ENCODE results near the gene SH3RF3. TPM values are rescaled to one million over a fixed set of nuclear protein-coding genes. Genes with fewer than 3 reads are reported as not detected.

Gene SH3RF3
- total and polyA plus RNA-seq, 2 of the 13 experiments (the other 11 are each of a cell fraction or from before 2014, with no cell fraction given): 0.04 TPM; not detected in 1

DNA sequence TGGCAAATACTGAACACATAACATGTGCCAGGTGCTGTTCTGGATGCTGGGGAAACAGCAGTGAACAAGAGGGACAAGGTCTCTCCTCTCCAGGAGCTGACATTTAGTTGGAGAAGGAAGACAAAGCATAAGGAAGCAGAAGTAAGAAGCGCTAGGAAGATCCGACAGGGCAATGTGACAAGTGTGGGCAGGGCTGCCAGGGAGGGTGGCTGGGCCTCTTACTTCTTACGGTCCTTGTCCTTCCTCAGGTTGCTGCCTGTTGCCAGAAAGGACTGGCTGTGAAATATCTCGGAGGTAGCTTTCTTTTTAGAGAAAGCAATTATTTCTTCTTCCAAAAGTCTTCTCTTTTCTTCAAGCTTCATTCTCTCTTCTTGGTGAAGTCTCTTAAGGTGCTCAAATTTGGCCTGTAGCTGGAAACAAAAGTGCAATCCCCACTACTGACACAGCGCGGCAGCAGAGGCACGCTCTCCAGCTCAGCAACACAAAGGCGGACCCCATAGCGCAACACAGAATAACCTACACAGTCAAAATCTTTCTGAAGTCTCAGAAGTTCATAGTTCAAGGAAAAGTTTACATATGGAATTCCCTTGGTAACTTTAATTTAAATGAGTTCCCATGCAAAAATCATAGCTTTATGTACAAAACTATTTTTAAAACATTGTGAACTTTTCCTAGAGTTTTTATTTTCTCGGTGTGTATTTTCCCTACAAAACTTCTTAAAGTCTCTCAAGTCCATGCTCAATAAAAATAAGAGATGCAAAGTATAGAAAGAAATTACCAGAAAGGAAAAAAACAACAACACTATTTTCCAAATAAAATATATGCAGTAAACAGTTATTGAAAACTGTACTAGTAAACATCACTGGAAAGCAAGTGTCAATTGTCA, 417.1 kb downstream of the SH3RF3 start (continued):
- TF ChIP-seq, protein P1, sequence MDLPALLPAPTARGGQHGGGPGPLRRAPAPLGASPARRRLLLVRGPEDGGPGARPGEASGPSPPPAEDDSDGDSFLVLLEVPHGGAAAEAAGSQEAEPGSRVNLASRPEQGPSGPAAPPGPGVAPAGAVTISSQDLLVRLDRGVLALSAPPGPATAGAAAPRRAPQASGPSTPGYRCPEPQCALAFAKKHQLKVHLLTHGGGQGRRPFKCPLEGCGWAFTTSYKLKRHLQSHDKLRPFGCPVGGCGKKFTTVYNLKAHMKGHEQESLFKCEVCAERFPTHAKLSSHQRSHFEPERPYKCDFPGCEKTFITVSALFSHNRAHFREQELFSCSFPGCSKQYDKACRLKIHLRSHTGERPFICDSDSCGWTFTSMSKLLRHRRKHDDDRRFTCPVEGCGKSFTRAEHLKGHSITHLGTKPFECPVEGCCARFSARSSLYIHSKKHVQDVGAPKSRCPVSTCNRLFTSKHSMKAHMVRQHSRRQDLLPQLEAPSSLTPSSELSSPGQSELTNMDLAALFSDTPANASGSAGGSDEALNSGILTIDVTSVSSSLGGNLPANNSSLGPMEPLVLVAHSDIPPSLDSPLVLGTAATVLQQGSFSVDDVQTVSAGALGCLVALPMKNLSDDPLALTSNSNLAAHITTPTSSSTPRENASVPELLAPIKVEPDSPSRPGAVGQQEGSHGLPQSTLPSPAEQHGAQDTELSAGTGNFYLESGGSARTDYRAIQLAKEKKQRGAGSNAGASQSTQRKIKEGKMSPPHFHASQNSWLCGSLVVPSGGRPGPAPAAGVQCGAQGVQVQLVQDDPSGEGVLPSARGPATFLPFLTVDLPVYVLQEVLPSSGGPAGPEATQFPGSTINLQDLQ (CRISPR knock-in tag; IDR thresholded peaks at IDR 0.05): no peak
- TF ChIP-seq NFKB2 (CRISPR knock-in tag; IDR thresholded peaks at IDR 0.05; ENCODE audit: borderline replicate concordance): no peak
- no peak for TF ChIP-seq RXRA (CRISPR knock-in tag; IDR thresholded peaks at IDR 0.05)
- no peak for TF ChIP-seq ARHGAP35 (CRISPR knock-in tag; IDR thresholded peaks at IDR 0.05; ENCODE audit: borderline replicate concordance)
- TF ChIP-seq, protein P2, sequence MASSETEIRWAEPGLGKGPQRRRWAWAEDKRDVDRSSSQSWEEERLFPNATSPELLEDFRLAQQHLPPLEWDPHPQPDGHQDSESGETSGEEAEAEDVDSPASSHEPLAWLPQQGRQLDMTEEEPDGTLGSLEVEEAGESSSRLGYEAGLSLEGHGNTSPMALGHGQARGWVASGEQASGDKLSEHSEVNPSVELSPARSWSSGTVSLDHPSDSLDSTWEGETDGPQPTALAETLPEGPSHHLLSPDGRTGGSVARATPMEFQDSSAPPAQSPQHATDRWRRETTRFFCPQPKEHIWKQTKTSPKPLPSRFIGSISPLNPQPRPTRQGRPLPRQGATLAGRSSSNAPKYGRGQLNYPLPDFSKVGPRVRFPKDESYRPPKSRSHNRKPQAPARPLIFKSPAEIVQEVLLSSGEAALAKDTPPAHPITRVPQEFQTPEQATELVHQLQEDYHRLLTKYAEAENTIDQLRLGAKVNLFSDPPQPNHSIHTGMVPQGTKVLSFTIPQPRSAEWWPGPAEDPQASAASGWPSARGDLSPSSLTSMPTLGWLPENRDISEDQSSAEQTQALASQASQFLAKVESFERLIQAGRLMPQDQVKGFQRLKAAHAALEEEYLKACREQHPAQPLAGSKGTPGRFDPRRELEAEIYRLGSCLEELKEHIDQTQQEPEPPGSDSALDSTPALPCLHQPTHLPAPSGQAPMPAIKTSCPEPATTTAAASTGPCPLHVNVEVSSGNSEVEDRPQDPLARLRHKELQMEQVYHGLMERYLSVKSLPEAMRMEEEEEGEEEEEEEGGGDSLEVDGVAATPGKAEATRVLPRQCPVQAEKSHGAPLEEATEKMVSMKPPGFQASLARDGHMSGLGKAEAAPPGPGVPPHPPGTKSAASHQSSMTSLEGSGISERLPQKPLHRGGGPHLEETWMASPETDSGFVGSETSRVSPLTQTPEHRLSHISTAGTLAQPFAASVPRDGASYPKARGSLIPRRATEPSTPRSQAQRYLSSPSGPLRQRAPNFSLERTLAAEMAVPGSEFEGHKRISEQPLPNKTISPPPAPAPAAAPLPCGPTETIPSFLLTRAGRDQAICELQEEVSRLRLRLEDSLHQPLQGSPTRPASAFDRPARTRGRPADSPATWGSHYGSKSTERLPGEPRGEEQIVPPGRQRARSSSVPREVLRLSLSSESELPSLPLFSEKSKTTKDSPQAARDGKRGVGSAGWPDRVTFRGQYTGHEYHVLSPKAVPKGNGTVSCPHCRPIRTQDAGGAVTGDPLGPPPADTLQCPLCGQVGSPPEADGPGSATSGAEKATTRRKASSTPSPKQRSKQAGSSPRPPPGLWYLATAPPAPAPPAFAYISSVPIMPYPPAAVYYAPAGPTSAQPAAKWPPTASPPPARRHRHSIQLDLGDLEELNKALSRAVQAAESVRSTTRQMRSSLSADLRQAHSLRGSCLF (CRISPR knock-in tag; IDR thresholded peaks at IDR 0.05; ENCODE audit: borderline replicate concordance): no peak
- TF ChIP-seq GATAD2A (CRISPR knock-in tag; IDR thresholded peaks at IDR 0.05): peak; percentile 58
- TF ChIP-seq, protein P3, sequence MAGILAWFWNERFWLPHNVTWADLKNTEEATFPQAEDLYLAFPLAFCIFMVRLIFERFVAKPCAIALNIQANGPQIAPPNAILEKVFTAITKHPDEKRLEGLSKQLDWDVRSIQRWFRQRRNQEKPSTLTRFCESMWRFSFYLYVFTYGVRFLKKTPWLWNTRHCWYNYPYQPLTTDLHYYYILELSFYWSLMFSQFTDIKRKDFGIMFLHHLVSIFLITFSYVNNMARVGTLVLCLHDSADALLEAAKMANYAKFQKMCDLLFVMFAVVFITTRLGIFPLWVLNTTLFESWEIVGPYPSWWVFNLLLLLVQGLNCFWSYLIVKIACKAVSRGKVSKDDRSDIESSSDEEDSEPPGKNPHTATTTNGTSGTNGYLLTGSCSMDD (CRISPR knock-in tag; IDR thresholded peaks at IDR 0.05): no peak
- no peak for TF ChIP-seq TP53 (CRISPR knock-in tag; conservative IDR thresholded peaks at IDR 0.05)
- TF ChIP-seq SRY (CRISPR knock-in tag; IDR thresholded peaks at IDR 0.05): no peak
- TF ChIP-seq, protein P4, sequence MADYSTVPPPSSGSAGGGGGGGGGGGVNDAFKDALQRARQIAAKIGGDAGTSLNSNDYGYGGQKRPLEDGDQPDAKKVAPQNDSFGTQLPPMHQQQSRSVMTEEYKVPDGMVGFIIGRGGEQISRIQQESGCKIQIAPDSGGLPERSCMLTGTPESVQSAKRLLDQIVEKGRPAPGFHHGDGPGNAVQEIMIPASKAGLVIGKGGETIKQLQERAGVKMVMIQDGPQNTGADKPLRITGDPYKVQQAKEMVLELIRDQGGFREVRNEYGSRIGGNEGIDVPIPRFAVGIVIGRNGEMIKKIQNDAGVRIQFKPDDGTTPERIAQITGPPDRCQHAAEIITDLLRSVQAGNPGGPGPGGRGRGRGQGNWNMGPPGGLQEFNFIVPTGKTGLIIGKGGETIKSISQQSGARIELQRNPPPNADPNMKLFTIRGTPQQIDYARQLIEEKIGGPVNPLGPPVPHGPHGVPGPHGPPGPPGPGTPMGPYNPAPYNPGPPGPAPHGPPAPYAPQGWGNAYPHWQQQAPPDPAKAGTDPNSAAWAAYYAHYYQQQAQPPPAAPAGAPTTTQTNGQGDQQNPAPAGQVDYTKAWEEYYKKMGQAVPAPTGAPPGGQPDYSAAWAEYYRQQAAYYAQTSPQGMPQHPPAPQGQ (CRISPR knock-in tag; IDR thresholded peaks at IDR 0.05; ENCODE audit: borderline replicate concordance): no peak
- TF ChIP-seq SP5 (CRISPR knock-in tag; IDR thresholded peaks at IDR 0.05; ENCODE audit: borderline replicate concordance, low read depth): no peak
- TF ChIP-seq HOXD1 (CRISPR knock-in tag; IDR thresholded peaks at IDR 0.05): no peak
- TF ChIP-seq, protein P5, sequence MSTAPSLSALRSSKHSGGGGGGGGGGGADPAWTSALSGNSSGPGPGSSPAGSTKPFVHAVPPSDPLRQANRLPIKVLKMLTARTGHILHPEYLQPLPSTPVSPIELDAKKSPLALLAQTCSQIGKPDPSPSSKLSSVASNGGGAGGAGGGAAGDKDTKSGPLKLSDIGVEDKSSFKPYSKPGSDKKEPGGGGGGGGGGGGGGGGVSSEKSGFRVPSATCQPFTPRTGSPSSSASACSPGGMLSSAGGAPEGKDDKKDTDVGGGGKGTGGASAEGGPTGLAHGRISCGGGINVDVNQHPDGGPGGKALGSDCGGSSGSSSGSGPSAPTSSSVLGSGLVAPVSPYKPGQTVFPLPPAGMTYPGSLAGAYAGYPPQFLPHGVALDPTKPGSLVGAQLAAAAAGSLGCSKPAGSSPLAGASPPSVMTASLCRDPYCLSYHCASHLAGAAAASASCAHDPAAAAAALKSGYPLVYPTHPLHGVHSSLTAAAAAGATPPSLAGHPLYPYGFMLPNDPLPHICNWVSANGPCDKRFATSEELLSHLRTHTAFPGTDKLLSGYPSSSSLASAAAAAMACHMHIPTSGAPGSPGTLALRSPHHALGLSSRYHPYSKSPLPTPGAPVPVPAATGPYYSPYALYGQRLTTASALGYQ (CRISPR knock-in tag; IDR thresholded peaks at IDR 0.05): 0 out of 2 replicates have a peak, but pooled peaks have one; percentile 38
- no peak for TF ChIP-seq KAT7 (CRISPR knock-in tag; IDR thresholded peaks at IDR 0.05; ENCODE audit: borderline replicate concordance)
- no peak for TF ChIP-seq ZNF781 (CRISPR knock-in tag; IDR thresholded peaks at IDR 0.05; ENCODE audit: borderline replicate concordance, not compliant biosample characterization)
